HepG2 (cell line): ENCODE data around the gene DGUOK. TPM values are rescaled to one million over a fixed set of nuclear protein-coding genes. Genes with fewer than 3 reads are reported as not detected.
A peak's percentile ranks its signal among the peaks of the same experiment; 100 is the strongest.

Source experiments
- RBM39 ChIP-seq: fragments of 200-400 bp; formaldehyde crosslinking; IDR thresholded peaks from one replicate; pipeline ENCODE4 v1.6.1; 2018; ENCODE audit warnings: antibody characterized with exemption, mild to moderate bottlenecking, low read depth, low read length; ENCODE audit not compliant: poor library complexity, severe bottlenecking
- SPEN ChIP-seq: sonication (generic); formaldehyde crosslinking; IDR thresholded peaks from 2 replicates; pipeline ENCODE4 v1.5.1; 2020; ENCODE audit warnings: low read depth, mild to moderate bottlenecking, missing genetic modification reagents
- STAG1 ChIP-seq: sonication (generic); formaldehyde crosslinking; IDR thresholded peaks from 2 replicates; pipeline ENCODE4 v1.4.0; 2020; ENCODE audit warnings: missing genetic modification reagents
- ZEB1 ChIP-seq: IDR thresholded peaks from 2 replicates; pipeline ENCODE4 v1.6.1; 2012; ENCODE audit warnings: mild to moderate bottlenecking, low read depth, inconsistent platforms; ENCODE audit not compliant: insufficient replicate concordance
- ZNF136 ChIP-seq: sonication (generic); formaldehyde crosslinking; IDR thresholded peaks from 2 replicates; pipeline ENCODE4 v1.8.1; 2022; ENCODE audit warnings: low read depth, mild to moderate bottlenecking, moderate library complexity, missing genetic modification reagents
- ZNF441 ChIP-seq: sonication (generic); formaldehyde crosslinking; IDR thresholded peaks from 2 replicates; pipeline ENCODE4 v1.7.0; 2021; ENCODE audit warnings: missing genetic modification reagents, borderline replicate concordance
- ZNF468 ChIP-seq: sonication (generic); formaldehyde crosslinking; IDR thresholded peaks from 2 replicates; pipeline ENCODE4 v1.8.0; 2022; ENCODE audit warnings: mild to moderate bottlenecking, moderate library complexity, missing genetic modification reagents
- ZNF781 ChIP-seq: sonication (generic); formaldehyde crosslinking; IDR thresholded peaks from 2 replicates; pipeline ENCODE4 v1.5.1; 2020; ENCODE audit warnings: borderline replicate concordance, mild to moderate bottlenecking, missing genetic modification reagents; ENCODE audit errors: not compliant biosample characterization
- polyA plus RNA-seq, 8 experiments: library from polyadenylated mRNA; depleted of rRNA in 3 of 8; stranded (reverse) in 7 of 8; unstranded in 1 of 8; fragments of >200 nt; fragmentation: Illumina TruSeq in 4 of 8; extraction: Trizol in 4 of 8; gene quantifications; 2 replicates each; pipeline versions ENCODE4 v1.2.1 to v1.2.3, GENCODE V29; 2011 to 2016; ENCODE audit warnings: low read depth in 4 of 8, missing spikeins in 1 of 8, mixed read lengths in 1 of 8; ENCODE audit not compliant: insufficient read depth in 1 of 8
- total RNA-seq, 5 experiments: library from RNA; depleted of rRNA; stranded (reverse); fragments of >200 nt; fragmentation: Illumina TruSeq; extraction: Trizol; gene quantifications; 2 replicates each; pipeline ENCODE4 v1.2.3, GENCODE V29; 2016; ENCODE audit warnings: low read depth in 1 of 5
- TF ChIP-seq, protein P1 (sequence below): sonication (generic); formaldehyde crosslinking; IDR thresholded peaks from 2 replicates; pipeline ENCODE4 v1.8.0; 2022; ENCODE audit warnings: mild to moderate bottlenecking, missing genetic modification reagents; ENCODE audit not compliant: insufficient replicate concordance
- TF ChIP-seq, protein P2 (sequence below): IDR thresholded peaks from 2 replicates; pipeline ENCODE4 v1.6.1; 2012; ENCODE audit warnings: low read length, improper control_type of control experiment
- TF ChIP-seq, protein P3 (sequence below), 2 experiments: sonication (generic) in 1 of 2; formaldehyde crosslinking in 1 of 2; IDR thresholded peaks; 2 replicates each; pipeline versions ENCODE4 v1.4.0 to v1.6.1; 2018 to 2020; ENCODE audit warnings: missing genetic modification reagents in 2 of 2, borderline replicate concordance in 1 of 2, low read depth in 1 of 2, mild to moderate bottlenecking in 1 of 2, missing biosample characterization in 1 of 2
- TF ChIP-seq, protein P4 (sequence below): sonication (generic); formaldehyde crosslinking; IDR thresholded peaks from 2 replicates; pipeline ENCODE4 v1.8.0; 2022; ENCODE audit warnings: mild to moderate bottlenecking, missing genetic modification reagents
- TF ChIP-seq, protein P5 (sequence below): sonication (generic); formaldehyde crosslinking; IDR thresholded peaks from 2 replicates; pipeline ENCODE4 v1.4.0; 2020; ENCODE audit warnings: missing genetic modification reagents, borderline replicate concordance
- TF ChIP-seq, protein P6 (sequence below): sonication (generic); formaldehyde crosslinking; IDR thresholded peaks from 2 replicates; pipeline ENCODE4 v1.8.1; 2023; ENCODE audit warnings: mild to moderate bottlenecking, moderate library complexity, missing genetic modification reagents

Gene DGUOK
- total and polyA plus RNA-seq, 2 of the 13 experiments (the other 11 are each of a cell fraction or from before 2014, with no cell fraction given) = 105 to 137 TPM

DNA sequence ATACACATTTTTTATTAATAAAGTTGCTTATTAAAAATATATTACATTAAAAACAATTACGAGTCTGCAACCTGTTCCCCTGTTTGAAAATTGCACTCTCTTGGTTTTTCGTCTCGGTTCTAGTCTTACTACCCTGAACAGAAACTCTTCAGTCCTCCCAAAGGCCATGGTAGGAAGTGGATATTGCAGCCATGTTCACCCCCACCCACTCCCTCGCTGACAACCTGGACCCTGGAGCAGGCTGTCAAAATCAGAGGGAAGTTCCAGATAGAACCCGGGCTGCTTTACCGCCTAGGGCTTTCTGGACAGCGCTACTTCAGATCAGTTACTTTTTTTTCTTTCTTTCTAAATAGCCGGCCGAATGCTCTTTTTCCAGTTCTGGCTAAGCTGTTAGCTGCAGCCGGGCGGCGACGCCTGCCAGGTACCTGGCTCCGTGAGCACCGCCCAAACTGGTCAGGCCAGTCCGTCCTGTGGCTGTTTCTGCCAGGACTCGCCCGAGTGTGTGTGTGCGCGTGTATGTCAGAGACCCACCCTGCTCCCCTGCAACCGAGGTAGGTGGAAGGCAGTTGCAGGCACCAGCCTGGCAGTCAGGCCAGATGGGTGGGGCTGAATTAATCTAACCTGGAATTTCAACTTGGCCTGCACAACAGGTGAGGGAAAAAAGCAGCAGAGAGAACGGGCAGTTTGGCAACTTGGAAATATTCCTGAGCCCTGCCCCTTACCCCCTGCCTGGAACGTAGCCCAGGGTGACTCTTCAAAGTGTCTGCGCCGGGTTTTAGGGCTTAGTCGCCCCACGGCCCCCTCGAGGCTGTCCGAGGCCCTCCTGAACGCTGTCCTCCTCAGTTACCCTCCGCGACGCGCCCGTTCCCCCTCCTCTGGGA, 56.9 kb downstream of the DGUOK start (continued):
- TF ChIP-seq, protein P1, sequence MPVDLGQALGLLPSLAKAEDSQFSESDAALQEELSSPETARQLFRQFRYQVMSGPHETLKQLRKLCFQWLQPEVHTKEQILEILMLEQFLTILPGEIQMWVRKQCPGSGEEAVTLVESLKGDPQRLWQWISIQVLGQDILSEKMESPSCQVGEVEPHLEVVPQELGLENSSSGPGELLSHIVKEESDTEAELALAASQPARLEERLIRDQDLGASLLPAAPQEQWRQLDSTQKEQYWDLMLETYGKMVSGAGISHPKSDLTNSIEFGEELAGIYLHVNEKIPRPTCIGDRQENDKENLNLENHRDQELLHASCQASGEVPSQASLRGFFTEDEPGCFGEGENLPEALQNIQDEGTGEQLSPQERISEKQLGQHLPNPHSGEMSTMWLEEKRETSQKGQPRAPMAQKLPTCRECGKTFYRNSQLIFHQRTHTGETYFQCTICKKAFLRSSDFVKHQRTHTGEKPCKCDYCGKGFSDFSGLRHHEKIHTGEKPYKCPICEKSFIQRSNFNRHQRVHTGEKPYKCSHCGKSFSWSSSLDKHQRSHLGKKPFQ = no peak
- TF ChIP-seq, protein P2, sequence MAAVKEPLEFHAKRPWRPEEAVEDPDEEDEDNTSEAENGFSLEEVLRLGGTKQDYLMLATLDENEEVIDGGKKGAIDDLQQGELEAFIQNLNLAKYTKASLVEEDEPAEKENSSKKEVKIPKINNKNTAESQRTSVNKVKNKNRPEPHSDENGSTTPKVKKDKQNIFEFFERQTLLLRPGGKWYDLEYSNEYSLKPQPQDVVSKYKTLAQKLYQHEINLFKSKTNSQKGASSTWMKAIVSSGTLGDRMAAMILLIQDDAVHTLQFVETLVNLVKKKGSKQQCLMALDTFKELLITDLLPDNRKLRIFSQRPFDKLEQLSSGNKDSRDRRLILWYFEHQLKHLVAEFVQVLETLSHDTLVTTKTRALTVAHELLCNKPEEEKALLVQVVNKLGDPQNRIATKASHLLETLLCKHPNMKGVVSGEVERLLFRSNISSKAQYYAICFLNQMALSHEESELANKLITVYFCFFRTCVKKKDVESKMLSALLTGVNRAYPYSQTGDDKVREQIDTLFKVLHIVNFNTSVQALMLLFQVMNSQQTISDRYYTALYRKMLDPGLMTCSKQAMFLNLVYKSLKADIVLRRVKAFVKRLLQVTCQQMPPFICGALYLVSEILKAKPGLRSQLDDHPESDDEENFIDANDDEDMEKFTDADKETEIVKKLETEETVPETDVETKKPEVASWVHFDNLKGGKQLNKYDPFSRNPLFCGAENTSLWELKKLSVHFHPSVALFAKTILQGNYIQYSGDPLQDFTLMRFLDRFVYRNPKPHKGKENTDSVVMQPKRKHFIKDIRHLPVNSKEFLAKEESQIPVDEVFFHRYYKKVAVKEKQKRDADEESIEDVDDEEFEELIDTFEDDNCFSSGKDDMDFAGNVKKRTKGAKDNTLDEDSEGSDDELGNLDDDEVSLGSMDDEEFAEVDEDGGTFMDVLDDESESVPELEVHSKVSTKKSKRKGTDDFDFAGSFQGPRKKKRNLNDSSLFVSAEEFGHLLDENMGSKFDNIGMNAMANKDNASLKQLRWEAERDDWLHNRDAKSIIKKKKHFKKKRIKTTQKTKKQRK = no peak
- TF ChIP-seq ZNF781 (CRISPR knock-in tag) (peak; percentile 69), STAG1 (0 out of 2 replicates have a peak, but pooled peaks have one; percentile 1), ZNF136 (CRISPR knock-in tag) (no peak), RBM39 (peak; percentile 62), ZNF441 (0 out of 2 replicates have a peak, but pooled peaks have one; percentile 33), ZNF468 (CRISPR knock-in tag) (0 out of 2 replicates have a peak, but pooled peaks have one; percentile 35), SPEN (CRISPR knock-in tag) (peak; percentile 47; the same call in 1 of the 2 replicates), ZEB1 (peak; percentile 26)
- TF ChIP-seq, protein P3, sequence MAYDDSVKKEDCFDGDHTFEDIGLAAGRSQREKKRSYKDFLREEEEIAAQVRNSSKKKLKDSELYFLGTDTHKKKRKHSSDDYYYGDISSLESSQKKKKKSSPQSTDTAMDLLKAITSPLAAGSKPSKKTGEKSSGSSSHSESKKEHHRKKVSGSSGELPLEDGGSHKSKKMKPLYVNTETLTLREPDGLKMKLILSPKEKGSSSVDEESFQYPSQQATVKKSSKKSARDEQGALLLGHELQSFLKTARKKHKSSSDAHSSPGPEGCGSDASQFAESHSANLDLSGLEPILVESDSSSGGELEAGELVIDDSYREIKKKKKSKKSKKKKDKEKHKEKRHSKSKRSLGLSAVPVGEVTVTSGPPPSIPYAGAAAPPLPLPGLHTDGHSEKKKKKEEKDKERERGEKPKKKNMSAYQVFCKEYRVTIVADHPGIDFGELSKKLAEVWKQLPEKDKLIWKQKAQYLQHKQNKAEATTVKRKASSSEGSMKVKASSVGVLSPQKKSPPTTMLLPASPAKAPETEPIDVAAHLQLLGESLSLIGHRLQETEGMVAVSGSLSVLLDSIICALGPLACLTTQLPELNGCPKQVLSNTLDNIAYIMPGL (CRISPR knock-in tag; IDR thresholded peaks at IDR 0.05; ENCODE audit: borderline replicate concordance in 1 of 2, low read depth in 1 of 2) = peak in 1 of 2 experiments; percentile 46; a peak in 1 of 4 replicates
- TF ChIP-seq, protein P4, sequence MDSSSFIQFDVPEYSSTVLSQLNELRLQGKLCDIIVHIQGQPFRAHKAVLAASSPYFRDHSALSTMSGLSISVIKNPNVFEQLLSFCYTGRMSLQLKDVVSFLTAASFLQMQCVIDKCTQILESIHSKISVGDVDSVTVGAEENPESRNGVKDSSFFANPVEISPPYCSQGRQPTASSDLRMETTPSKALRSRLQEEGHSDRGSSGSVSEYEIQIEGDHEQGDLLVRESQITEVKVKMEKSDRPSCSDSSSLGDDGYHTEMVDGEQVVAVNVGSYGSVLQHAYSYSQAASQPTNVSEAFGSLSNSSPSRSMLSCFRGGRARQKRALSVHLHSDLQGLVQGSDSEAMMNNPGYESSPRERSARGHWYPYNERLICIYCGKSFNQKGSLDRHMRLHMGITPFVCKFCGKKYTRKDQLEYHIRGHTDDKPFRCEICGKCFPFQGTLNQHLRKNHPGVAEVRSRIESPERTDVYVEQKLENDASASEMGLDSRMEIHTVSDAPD (CRISPR knock-in tag) = no peak; the same call in 1 of the 2 replicates
- TF ChIP-seq, protein P5, sequence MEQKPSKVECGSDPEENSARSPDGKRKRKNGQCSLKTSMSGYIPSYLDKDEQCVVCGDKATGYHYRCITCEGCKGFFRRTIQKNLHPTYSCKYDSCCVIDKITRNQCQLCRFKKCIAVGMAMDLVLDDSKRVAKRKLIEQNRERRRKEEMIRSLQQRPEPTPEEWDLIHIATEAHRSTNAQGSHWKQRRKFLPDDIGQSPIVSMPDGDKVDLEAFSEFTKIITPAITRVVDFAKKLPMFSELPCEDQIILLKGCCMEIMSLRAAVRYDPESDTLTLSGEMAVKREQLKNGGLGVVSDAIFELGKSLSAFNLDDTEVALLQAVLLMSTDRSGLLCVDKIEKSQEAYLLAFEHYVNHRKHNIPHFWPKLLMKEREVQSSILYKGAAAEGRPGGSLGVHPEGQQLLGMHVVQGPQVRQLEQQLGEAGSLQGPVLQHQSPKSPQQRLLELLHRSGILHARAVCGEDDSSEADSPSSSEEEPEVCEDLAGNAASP (CRISPR knock-in tag) = no peak; the same call in 1 of the 2 replicates
- TF ChIP-seq, protein P6, sequence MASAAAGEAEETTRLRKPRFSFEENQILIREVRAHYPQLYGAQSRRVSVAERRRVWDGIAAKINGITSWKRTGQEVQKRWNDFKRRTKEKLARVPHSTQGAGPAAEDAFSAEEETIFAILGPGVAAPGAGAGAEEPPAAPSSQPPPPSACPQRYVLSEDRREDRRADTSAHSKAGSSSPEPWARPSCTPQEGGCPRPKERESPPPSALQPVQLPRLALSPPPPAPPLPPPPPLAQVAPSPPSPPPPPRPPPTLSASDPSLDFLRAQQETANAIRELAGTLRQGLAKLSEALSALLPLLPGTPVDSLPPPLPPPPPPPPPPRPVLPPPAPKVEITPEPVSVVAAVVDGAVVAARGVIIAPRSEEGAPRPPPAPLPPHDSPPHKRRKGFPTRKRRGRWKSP (CRISPR knock-in tag) = peak; percentile 48
